Peyer's patch (tissue), 4 donors: ENCODE data around the gene PPP1CC.

Source experiments
- CTCF ChIP-seq, 6 experiments: fragments of 450-650 bp in 4 of 6; fragments of 200-600 bp in 2 of 6; sonication (generic) in 1 of 6; IDR thresholded peaks; one replicate each; pipeline ENCODE4 v1.5.1; 2017 to 2019; ENCODE audit warnings: antibody characterized with exemption in 6 of 6, mild to moderate bottlenecking in 3 of 6, moderate library complexity in 1 of 6
- POLR2A ChIP-seq, 2 donors: fragments of 450-650 bp; IDR thresholded peaks; one replicate each; pipeline ENCODE4 v1.5.1; 2017; ENCODE audit warnings: antibody characterized with exemption in 2 of 2, mild to moderate bottlenecking in 2 of 2, moderate library complexity in 2 of 2

DNA sequence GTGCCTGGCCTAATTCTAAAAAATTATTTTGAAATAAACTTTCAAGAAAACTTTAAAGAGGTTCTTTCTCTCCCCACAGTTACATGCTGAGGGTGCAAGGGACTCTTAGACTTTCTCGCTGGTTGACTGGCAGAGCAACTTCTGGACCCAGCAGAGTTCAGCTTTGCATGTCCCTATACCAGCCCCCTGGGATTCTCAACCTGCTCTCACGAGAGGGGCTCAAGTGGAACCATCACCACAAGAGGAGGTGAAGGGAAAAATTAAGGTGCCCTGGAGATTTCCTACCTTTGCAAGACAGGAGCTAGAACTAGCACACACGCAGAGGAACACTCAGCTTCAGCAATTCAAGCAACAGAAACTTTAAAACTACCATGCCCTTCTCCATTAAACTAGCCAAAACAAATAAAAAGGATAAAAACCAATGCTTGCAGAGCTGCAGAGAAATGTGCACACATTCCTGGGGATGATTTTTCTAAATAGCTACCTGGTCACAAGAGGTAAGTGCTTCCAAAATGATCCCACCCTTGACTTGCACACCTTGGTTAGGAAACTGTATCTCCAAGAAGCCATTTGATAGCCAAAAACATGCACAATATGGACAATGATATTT lies 56.3 kb downstream of the PPP1CC start:
- TF ChIP-seq POLR2A (IDR thresholded peaks at IDR 0.05) (no peak), CTCF (IDR thresholded peaks at IDR 0.05) (no peak)
